Measurements from ENCODE around the gene PRKCZ. TPM values are rescaled to one million over a fixed set of nuclear protein-coding genes. Genes with fewer than 3 reads are reported as not detected.
A peak's percentile ranks its signal among the peaks of the same experiment; 100 is the strongest.

Gene PRKCZ
- total and polyA plus RNA-seq, 4 experiments from 2014 or later: 13.5 to 40.7 (median 23.0) TPM

DNA sequence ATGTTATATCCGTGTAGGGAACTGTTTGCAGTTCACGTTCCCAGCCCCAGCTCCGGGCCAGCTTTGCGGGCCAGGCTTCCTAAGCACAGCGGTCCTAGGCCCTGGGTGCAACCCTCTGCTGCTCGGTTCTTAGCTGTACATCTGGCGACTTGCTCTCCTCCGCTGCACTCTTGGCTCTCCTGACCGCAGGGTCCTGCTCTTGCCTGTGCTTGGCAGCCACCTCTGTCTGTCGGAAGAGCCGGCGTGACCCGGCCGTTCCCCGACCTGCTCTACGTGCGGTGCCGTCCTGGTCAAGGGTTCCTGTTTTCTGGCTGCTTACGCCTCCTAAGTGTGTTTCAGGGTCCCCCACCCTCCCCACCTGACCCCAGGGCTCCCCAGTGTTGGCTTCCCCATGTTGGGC lies 107.6 kb downstream of the PRKCZ start:
- H3K4me3 Mint-ChIP-seq: no peak overlapping the region
- H3K36me3 Mint-ChIP-seq: peaks cover 26 to 36% of the 10 kb centered on the region in 2 donors
- Histone ChIP-seq H3K27me3 (ENCODE audit: insufficient read depth, low read length) (no peaks in the 10 kb centered on the region), H3K27ac (ENCODE audit: low read depth, low read length) (no peak overlapping the region), H3K4me1 (ENCODE audit: insufficient read depth, low read length) (peaks cover 5% of the 10 kb centered on the region), H3K9me3 (ENCODE audit: control insufficient read depth in 1 of 2, low read length in 2 of 2) (no peaks in the 10 kb centered on the region), H3K36me3 (ENCODE audit: insufficient read depth, low read length) (no peaks in the 10 kb centered on the region), H3K4me3 (ENCODE audit: low read length in 2 of 2) (no peak overlapping the region)
- H3K27me3 Mint-ChIP-seq: no peaks in the 10 kb centered on the region
- peaks cover 0 to 3% (median 0%) of the 10 kb centered on the region in 8 donors for H3K9me3 Mint-ChIP-seq
- H3K27ac Mint-ChIP-seq: no peak overlapping the region
- CTCF ChIA-PET (ENCODE audit: partially characterized antibody): interaction anchor here (2.8 kb wide), 1 partner anchor 16 kb away, joined by 8 read pairs; no protein-coding TSS in a partner anchor
- DNase-seq: no peak
- POLR2A ChIA-PET (ENCODE audit: partially characterized antibody): interaction anchor here (1.1 kb wide), 1 partner anchor 9 kb away, joined by 3 read pairs; no protein-coding TSS in a partner anchor
- intact Hi-C loops (cut with micrococcal nuclease): no loop called here
- H3K4me1 Mint-ChIP-seq: peaks cover 2 to 11% (median 3%) of the 10 kb centered on the region in 4 donors

GRCh38 chr1:2158272-2158671 lies 108.1 kb downstream of the PRKCZ start:
- CTCF ChIA-PET (ENCODE audit: partially characterized antibody): interaction anchor here (2.8 kb wide), 1 partner anchor 16 kb away, joined by 8 read pairs; no protein-coding TSS in a partner anchor
- H3K4me3 ChIP-seq (ENCODE audit: low read length in 2 of 2): no peak overlapping the region
- intact Hi-C loops (cut with micrococcal nuclease): no loop called here
- no peak overlapping the region for H3K4me3 Mint-ChIP-seq
- POLR2A ChIA-PET (ENCODE audit: partially characterized antibody): interaction anchor here (1.1 kb wide), 1 partner anchor 9 kb away, joined by 3 read pairs; no protein-coding TSS in a partner anchor
- H3K27ac Mint-ChIP-seq: peak overlapping the region in 1 of 7 donors; percentile 15
- no peak overlapping the region for H3K27ac ChIP-seq (ENCODE audit: low read depth, low read length)
- peaks cover 0 to 9% (median under 1%) of the 10 kb centered on the region in 4 donors for H3K4me1 Mint-ChIP-seq
- H3K27me3 ChIP-seq (ENCODE audit: insufficient read depth, low read length): no peaks in the 10 kb centered on the region
- H3K27me3 Mint-ChIP-seq: no peaks in the 10 kb centered on the region
- H3K9me3 ChIP-seq (ENCODE audit: control insufficient read depth in 1 of 2, low read length in 2 of 2): no peaks in the 10 kb centered on the region
- H3K9me3 Mint-ChIP-seq: peaks cover 0 to 3% (median 0%) of the 10 kb centered on the region in 8 donors
- H3K36me3 Mint-ChIP-seq: peaks cover 28 to 34% of the 10 kb centered on the region in 2 donors
- DNase-seq: peak in 1 of 5 donors; percentile 4
- no peaks in the 10 kb centered on the region for H3K36me3 ChIP-seq (ENCODE audit: insufficient read depth, low read length)
- H3K4me1 ChIP-seq (ENCODE audit: insufficient read depth, low read length): peaks cover under 1% of the 10 kb centered on the region

DNA sequence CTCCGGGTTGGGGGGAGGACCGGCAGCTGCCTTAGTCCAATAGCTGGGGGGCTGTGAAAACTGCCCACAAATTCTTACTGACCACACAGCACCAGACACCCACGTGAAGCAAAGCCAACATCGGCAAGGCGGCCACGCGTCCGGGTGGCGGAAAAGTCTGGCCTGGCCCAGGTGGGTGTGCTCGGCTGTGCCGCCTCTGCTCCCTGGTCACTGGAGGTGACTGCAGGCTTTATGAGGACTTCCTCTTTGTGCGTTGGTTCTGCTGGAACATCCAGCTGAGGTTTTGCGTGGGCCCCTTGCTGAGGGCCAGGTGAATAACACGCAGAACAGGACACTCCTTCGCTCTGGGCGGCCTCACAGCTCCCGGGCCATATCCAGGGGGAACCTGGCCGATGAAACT lies 108.9 kb downstream of the PRKCZ start:
- ChIA-PET CTCF (ENCODE audit: partially characterized antibody) (no interaction called here), POLR2A (ENCODE audit: partially characterized antibody) (no interaction called here)
- Mint-ChIP-seq H3K4me1 (peaks cover 0 to 7% (median under 1%) of the 10 kb centered on the region in 4 donors), H3K27me3 (no peaks in the 10 kb centered on the region), H3K36me3 (peaks cover 29 to 34% of the 10 kb centered on the region in 2 donors), H3K9me3 (peaks cover 0 to 3% (median 0%) of the 10 kb centered on the region in 8 donors), H3K4me3 (no peak overlapping the region), H3K27ac (no peak overlapping the region)
- H3K27ac ChIP-seq (ENCODE audit: low read depth, low read length): no peak overlapping the region
- no peaks in the 10 kb centered on the region for H3K9me3 ChIP-seq (ENCODE audit: control insufficient read depth in 1 of 2, low read length in 2 of 2)
- H3K4me1 ChIP-seq (ENCODE audit: insufficient read depth, low read length): no peaks in the 10 kb centered on the region
- intact Hi-C loops (cut with micrococcal nuclease): no loop called here
- DNase-seq: no peak
- H3K27me3 ChIP-seq (ENCODE audit: insufficient read depth, low read length): no peaks in the 10 kb centered on the region
- H3K36me3 ChIP-seq (ENCODE audit: insufficient read depth, low read length): no peaks in the 10 kb centered on the region
- H3K4me3 ChIP-seq (ENCODE audit: low read length in 2 of 2): no peak overlapping the region

- ChIA-PET CTCF (ENCODE audit: partially characterized antibody) (interaction anchor here (1.0 kb wide), 2 partner anchors 14 kb away, joined by 3 read pairs; no protein-coding TSS in a partner anchor), POLR2A (ENCODE audit: partially characterized antibody) (no interaction called here)
- H3K4me1 Mint-ChIP-seq: no peaks in the 10 kb centered on the region
- H3K9me3 Mint-ChIP-seq: no peaks in the 10 kb centered on the region
- H3K4me3 ChIP-seq (ENCODE audit: low read length in 2 of 2): no peak overlapping the region
- no peaks in the 10 kb centered on the region for H3K9me3 ChIP-seq (ENCODE audit: control insufficient read depth in 1 of 2, low read length in 2 of 2)
- H3K27ac ChIP-seq (ENCODE audit: low read depth, low read length): no peak overlapping the region
- no peak overlapping the region for H3K27ac Mint-ChIP-seq
- DNase-seq: peak in 1 of 5 donors; percentile 27
- H3K27me3 Mint-ChIP-seq: no peaks in the 10 kb centered on the region
- H3K27me3 ChIP-seq (ENCODE audit: insufficient read depth, low read length): no peaks in the 10 kb centered on the region
- intact Hi-C loops (cut with micrococcal nuclease): no loop called here
- peaks cover 21 to 31% of the 10 kb centered on the region in 2 donors for H3K36me3 Mint-ChIP-seq
- H3K4me1 ChIP-seq (ENCODE audit: insufficient read depth, low read length): no peaks in the 10 kb centered on the region
- H3K4me3 Mint-ChIP-seq: no peak overlapping the region
- H3K36me3 ChIP-seq (ENCODE audit: insufficient read depth, low read length): no peaks in the 10 kb centered on the region
These were observed 110.5 kb downstream of the PRKCZ start for GRCh38 chr1:2160451-2161300.

DNA sequence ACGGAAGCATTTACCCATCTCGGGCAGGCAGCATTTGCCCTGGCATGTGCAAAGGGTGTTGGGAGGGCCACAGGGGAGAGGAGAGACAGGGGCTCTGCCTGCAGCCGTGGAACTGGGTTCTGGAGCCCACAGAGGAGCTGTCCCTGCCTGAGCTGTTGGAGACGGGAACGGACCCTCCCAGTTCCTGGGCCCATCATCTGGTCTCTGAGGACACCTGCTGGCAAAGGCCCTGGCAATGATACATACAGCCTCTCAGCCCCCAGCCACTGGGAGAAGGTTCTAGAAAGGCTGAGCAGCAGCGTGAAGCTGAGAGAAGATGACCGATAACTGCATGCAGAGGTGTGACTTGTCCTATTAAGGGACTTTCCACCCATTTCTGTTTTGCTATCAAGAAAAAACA lies 113.0 kb downstream of the PRKCZ start:
- Histone ChIP-seq H3K4me1 (ENCODE audit: insufficient read depth, low read length) (no peaks in the 10 kb centered on the region), H3K9me3 (ENCODE audit: control insufficient read depth in 1 of 2, low read length in 2 of 2) (no peaks in the 10 kb centered on the region), H3K27me3 (ENCODE audit: insufficient read depth, low read length) (no peaks in the 10 kb centered on the region), H3K36me3 (ENCODE audit: insufficient read depth, low read length) (no peaks in the 10 kb centered on the region), H3K4me3 (ENCODE audit: low read length in 2 of 2) (no peak overlapping the region), H3K27ac (ENCODE audit: low read depth, low read length) (no peak overlapping the region)
- CTCF ChIA-PET (ENCODE audit: partially characterized antibody): interaction anchor here (1.2 kb wide), 1 partner anchor 73 kb away, joined by 3 read pairs; no protein-coding TSS in a partner anchor
- Mint-ChIP-seq H3K4me1 (no peaks in the 10 kb centered on the region), H3K4me3 (no peak overlapping the region), H3K9me3 (no peaks in the 10 kb centered on the region), H3K27ac (no peak overlapping the region), H3K27me3 (no peaks in the 10 kb centered on the region), H3K36me3 (peaks cover 21 to 23% of the 10 kb centered on the region in 2 donors)
- POLR2A ChIA-PET (ENCODE audit: partially characterized antibody): interaction anchor here (1.0 kb wide), 1 partner anchor 14 kb away, joined by 3 read pairs; no protein-coding TSS in a partner anchor
- peak in 1 of 5 donors; percentile 16 for DNase-seq
- intact Hi-C loops (cut with micrococcal nuclease): no loop called here

GRCh38 chr1:2165646-2166045 lies 115.4 kb downstream of the PRKCZ start:
- Mint-ChIP-seq H3K27ac (no peak overlapping the region), H3K4me3 (no peak overlapping the region), H3K4me1 (no peaks in the 10 kb centered on the region), H3K9me3 (no peaks in the 10 kb centered on the region), H3K36me3 (peaks cover 16 to 20% of the 10 kb centered on the region in 2 donors), H3K27me3 (no peaks in the 10 kb centered on the region)
- DNase-seq: peak in 1 of 5 donors; percentile 0
- ChIA-PET POLR2A (ENCODE audit: partially characterized antibody) (no interaction called here), CTCF (ENCODE audit: partially characterized antibody) (interaction anchor here (1.0 kb wide), 1 partner anchor 9 kb away, joined by 5 read pairs; no protein-coding TSS in a partner anchor)
- Histone ChIP-seq H3K4me1 (ENCODE audit: insufficient read depth, low read length) (no peaks in the 10 kb centered on the region), H3K9me3 (ENCODE audit: control insufficient read depth in 1 of 2, low read length in 2 of 2) (no peaks in the 10 kb centered on the region), H3K4me3 (ENCODE audit: low read length in 2 of 2) (no peak overlapping the region), H3K27ac (ENCODE audit: low read depth, low read length) (no peak overlapping the region), H3K27me3 (ENCODE audit: insufficient read depth, low read length) (no peaks in the 10 kb centered on the region), H3K36me3 (ENCODE audit: insufficient read depth, low read length) (no peaks in the 10 kb centered on the region)
- intact Hi-C loops (cut with micrococcal nuclease): no loop called here

GRCh38 chr1:2166254-2166653 lies 116.0 kb downstream of the PRKCZ start:
- H3K4me1 ChIP-seq (ENCODE audit: insufficient read depth, low read length): no peaks in the 10 kb centered on the region
- no peaks in the 10 kb centered on the region for H3K9me3 Mint-ChIP-seq
- H3K27me3 ChIP-seq (ENCODE audit: insufficient read depth, low read length): no peaks in the 10 kb centered on the region
- intact Hi-C loops (cut with micrococcal nuclease): no loop called here
- H3K36me3 Mint-ChIP-seq: peaks cover 16 to 20% of the 10 kb centered on the region in 2 donors
- no peak overlapping the region for H3K4me3 Mint-ChIP-seq
- H3K27me3 Mint-ChIP-seq: no peaks in the 10 kb centered on the region
- no peaks in the 10 kb centered on the region for H3K4me1 Mint-ChIP-seq
- H3K36me3 ChIP-seq (ENCODE audit: insufficient read depth, low read length): no peaks in the 10 kb centered on the region
- CTCF ChIA-PET (ENCODE audit: partially characterized antibody): interaction anchor here (1.0 kb wide), 1 partner anchor 8 kb away, joined by 5 read pairs; no protein-coding TSS in a partner anchor
- H3K27ac ChIP-seq (ENCODE audit: low read depth, low read length): no peak overlapping the region
- no peak overlapping the region for H3K4me3 ChIP-seq (ENCODE audit: low read length in 2 of 2)
- no peaks in the 10 kb centered on the region for H3K9me3 ChIP-seq (ENCODE audit: control insufficient read depth in 1 of 2, low read length in 2 of 2)
- H3K27ac Mint-ChIP-seq: no peak overlapping the region
- DNase-seq: peak in 1 of 5 donors; percentile 7
- POLR2A ChIA-PET (ENCODE audit: partially characterized antibody): no interaction called here

Data from CD4-positive, alpha-beta memory T cell (primary cell).